ENCODE data around the gene TMEM101. TPM values are rescaled to one million over a fixed set of nuclear protein-coding genes. Genes with fewer than 3 reads are reported as not detected.

TMEM101 gene
- total and polyA plus RNA-seq, 10 of the 15 experiments (the other 5 are each of a cell fraction or from before 2014, with no cell fraction given), result 18.4 to 72.5 (median 35.9) TPM

DNA sequence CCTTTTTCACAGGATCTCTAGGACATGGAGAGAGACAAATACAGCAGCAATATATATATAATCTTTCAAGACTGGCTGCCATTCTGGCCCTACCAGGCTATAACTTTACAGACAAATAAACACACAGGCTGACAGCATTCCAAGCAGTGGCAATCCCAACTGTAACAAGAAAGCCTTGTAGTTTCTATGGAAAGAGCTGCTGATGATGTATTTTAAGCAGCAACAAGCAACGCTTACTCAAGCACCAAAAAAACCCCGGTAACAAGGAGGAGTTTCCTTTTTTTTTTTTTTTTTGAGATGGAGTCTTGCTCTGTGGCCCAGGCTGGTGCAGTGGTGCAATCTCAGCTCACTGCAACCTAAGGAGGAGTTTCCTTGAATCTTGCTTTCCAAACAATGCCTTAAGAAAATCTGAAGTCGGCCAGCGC is 28.5 kb upstream of the TMEM101 start:
- Histone ChIP-seq H3K27me3 (replicated peaks in 1 of 2; ENCODE audit: control insufficient read depth in 2 of 2, insufficient read depth in 2 of 2, low read length in 1 of 2) (no peaks in the 10 kb centered on the region), H3K36me3 (ENCODE audit: control insufficient read depth in 2 of 2, insufficient read depth in 2 of 2, low read length in 1 of 2) (peaks cover 8 to 28% of the 10 kb centered on the region in 2 experiments), H3K4me1 (ENCODE audit: control insufficient read depth, insufficient read depth, low read length) (no peaks in the 10 kb centered on the region), H3K9ac (ENCODE audit: control insufficient read depth, insufficient read depth, low read length) (no peak overlapping the region), H4K20me1 (ENCODE audit: control insufficient read depth, insufficient read depth) (no peaks in the 10 kb centered on the region), H3K9me3 (replicated peaks; ENCODE audit: control insufficient read depth, insufficient read depth, low read length) (no peaks in the 10 kb centered on the region; the same call in 1 of the 3 replicates), H3K27ac (ENCODE audit: control insufficient read depth, insufficient read depth) (no peak overlapping the region), H3K4me3 (no peak overlapping the region), H2AFZ (ENCODE audit: control insufficient read depth, low read depth, low read length) (no peak overlapping the region), H3K4me2 (ENCODE audit: control insufficient read depth, insufficient read depth) (no peak overlapping the region), H3K79me2 (ENCODE audit: control insufficient read depth, insufficient read depth, low read length) (peaks cover 22% of the 10 kb centered on the region)
- no peak for ATAC-seq
- ChIA-PET POLR2A (interaction anchor here (1.6 kb wide), 1 partner anchor 23 kb away, joined by 5 read pairs; the partner anchor contains the start of gene LSM12), RAD21 (ENCODE audit: unreplicated experiment) (interaction anchor here (1.3 kb wide), 1 partner anchor 99 kb away, joined by 4 read pairs; no protein-coding TSS in a partner anchor), SMC1A (ENCODE audit: uncharacterized antibody, unreplicated experiment) (interaction anchor here (1.5 to 4.7 kb wide), 5 partner anchors 11 to 125 kb away, joined by 4 to 20 read pairs (median 7); no protein-coding TSS in a partner anchor), CTCF (interaction anchor here (0.7 to 5.1 kb wide), 17 partner anchors 8 to 489 kb away, joined by 3 to 42 read pairs (median 5); partner anchors contain the start of gene HDAC5)
- WGBS (ENCODE audit: insufficient coverage, insufficient replicate concordance, low lambda C conversion rate, missing lambda C conversion rate), result 81% methylated on average over 4 of the region's 4 CpGs
- in situ Hi-C loops (cut with MboI) (loop anchor here (5.0 kb wide), 1 partner anchor 101 kb away; the partner anchor contains the start of gene PPY), intact Hi-C loops (cut with micrococcal nuclease; ENCODE audit: unreplicated experiment) (no loop called here)
- FAIRE-seq, result no peak
- no TSS peak for BruUV-seq (replicated peaks)
- no peak for DNase-seq (ENCODE audit: low read depth, low spot score)
- TF ChIP-seq SIN3A (IDR thresholded peaks at IDR 0.05; ENCODE audit: low read depth, low read length) (no peak), EGR1 (IDR thresholded peaks at IDR 0.05; ENCODE audit: borderline replicate concordance in 1 of 2, low read depth in 2 of 2, low read length in 2 of 2) (no peak), KDM1A (IDR thresholded peaks at IDR 0.05; ENCODE audit: borderline replicate concordance) (no peak), TAF1 (IDR thresholded peaks at IDR 0.05; ENCODE audit: borderline replicate concordance, low read depth, low read length) (no peak), ATF7 (IDR thresholded peaks at IDR 0.05; ENCODE audit: low read depth) (no peak), STAT1 (conservative IDR thresholded peaks at IDR 0.05) (no peak), ZNF384 (IDR thresholded peaks at IDR 0.05; ENCODE audit: borderline replicate concordance, low read depth, low read length) (no peak), NR2C1 (IDR thresholded peaks at IDR 0.05) (no peak), EED (IDR thresholded peaks at IDR 0.05; ENCODE audit: low read depth) (no peak), KAT2A (conservative IDR thresholded peaks at IDR 0.05; ENCODE audit: control insufficient read depth, low read depth, low read length) (no peak), PML (IDR thresholded peaks at IDR 0.05; ENCODE audit: low read length) (no peak), NR2C2 (IDR thresholded peaks at IDR 0.05; ENCODE audit: borderline replicate concordance, control insufficient read depth, insufficient read length, low read depth) (no peak), PAX5 (IDR thresholded peaks at IDR 0.05; ENCODE audit: borderline replicate concordance, low read depth, low read length) (no peak), JUND (IDR thresholded peaks at IDR 0.05; ENCODE audit: low read depth, low read length) (no peak)
- TF ChIP-seq, protein P1, sequence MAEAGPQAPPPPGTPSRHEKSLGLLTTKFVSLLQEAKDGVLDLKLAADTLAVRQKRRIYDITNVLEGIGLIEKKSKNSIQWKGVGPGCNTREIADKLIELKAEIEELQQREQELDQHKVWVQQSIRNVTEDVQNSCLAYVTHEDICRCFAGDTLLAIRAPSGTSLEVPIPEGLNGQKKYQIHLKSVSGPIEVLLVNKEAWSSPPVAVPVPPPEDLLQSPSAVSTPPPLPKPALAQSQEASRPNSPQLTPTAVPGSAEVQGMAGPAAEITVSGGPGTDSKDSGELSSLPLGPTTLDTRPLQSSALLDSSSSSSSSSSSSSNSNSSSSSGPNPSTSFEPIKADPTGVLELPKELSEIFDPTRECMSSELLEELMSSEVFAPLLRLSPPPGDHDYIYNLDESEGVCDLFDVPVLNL (IDR thresholded peaks at IDR 0.05; ENCODE audit: low read depth, low read length), result no peak
- TF ChIP-seq, protein P2, sequence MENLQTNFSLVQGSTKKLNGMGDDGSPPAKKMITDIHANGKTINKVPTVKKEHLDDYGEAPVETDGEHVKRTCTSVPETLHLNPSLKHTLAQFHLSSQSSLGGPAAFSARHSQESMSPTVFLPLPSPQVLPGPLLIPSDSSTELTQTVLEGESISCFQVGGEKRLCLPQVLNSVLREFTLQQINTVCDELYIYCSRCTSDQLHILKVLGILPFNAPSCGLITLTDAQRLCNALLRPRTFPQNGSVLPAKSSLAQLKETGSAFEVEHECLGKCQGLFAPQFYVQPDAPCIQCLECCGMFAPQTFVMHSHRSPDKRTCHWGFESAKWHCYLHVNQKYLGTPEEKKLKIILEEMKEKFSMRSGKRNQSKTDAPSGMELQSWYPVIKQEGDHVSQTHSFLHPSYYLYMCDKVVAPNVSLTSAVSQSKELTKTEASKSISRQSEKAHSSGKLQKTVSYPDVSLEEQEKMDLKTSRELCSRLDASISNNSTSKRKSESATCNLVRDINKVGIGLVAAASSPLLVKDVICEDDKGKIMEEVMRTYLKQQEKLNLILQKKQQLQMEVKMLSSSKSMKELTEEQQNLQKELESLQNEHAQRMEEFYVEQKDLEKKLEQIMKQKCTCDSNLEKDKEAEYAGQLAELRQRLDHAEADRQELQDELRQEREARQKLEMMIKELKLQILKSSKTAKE (IDR thresholded peaks at IDR 0.05; ENCODE audit: low read depth, poor library complexity, severe bottlenecking), result no peak
- TF ChIP-seq, protein P3, sequence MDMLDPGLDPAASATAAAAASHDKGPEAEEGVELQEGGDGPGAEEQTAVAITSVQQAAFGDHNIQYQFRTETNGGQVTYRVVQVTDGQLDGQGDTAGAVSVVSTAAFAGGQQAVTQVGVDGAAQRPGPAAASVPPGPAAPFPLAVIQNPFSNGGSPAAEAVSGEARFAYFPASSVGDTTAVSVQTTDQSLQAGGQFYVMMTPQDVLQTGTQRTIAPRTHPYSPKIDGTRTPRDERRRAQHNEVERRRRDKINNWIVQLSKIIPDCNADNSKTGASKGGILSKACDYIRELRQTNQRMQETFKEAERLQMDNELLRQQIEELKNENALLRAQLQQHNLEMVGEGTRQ (IDR thresholded peaks at IDR 0.05; ENCODE audit: borderline replicate concordance, low read depth, low read length), result no peak
- TF ChIP-seq, protein P4, sequence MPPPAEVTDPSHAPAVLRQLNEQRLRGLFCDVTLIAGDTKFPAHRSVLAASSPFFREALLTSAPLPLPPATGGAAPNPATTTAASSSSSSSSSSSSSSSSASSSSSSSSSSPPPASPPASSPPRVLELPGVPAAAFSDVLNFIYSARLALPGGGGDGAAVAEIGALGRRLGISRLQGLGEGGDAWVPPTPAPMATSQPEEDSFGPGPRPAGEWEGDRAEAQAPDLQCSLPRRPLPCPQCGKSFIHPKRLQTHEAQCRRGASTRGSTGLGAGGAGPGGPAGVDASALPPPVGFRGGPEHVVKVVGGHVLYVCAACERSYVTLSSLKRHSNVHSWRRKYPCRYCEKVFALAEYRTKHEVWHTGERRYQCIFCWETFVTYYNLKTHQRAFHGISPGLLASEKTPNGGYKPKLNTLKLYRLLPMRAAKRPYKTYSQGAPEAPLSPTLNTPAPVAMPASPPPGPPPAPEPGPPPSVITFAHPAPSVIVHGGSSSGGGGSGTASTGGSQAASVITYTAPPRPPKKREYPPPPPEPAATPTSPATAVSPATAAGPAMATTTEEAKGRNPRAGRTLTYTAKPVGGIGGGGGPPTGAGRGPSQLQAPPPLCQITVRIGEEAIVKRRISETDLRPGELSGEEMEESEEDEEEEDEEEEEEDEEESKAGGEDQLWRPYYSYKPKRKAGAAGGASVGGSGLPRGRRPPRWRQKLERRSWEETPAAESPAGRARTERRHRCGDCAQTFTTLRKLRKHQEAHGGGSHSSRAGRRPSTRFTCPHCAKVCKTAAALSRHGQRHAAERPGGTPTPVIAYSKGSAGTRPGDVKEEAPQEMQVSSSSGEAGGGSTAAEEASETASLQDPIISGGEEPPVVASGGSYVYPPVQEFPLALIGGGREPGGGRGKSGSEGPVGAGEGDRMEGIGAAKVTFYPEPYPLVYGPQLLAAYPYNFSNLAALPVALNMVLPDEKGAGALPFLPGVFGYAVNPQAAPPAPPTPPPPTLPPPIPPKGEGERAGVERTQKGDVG (CRISPR knock-in tag; IDR thresholded peaks at IDR 0.05), result no peak
